ENCODE data around the gene SLC25A33. TPM values are rescaled to one million over a fixed set of nuclear protein-coding genes. Genes with fewer than 3 reads are reported as not detected.

SLC25A33 gene, protein sequence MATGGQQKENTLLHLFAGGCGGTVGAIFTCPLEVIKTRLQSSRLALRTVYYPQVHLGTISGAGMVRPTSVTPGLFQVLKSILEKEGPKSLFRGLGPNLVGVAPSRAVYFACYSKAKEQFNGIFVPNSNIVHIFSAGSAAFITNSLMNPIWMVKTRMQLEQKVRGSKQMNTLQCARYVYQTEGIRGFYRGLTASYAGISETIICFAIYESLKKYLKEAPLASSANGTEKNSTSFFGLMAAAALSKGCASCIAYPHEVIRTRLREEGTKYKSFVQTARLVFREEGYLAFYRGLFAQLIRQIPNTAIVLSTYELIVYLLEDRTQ
- total RNA-seq: 4.9 and 6.7 TPM in 2 replicates

GRCh38 chr1:9539165-9539828 is at the start of gene SLC25A33:
SLC25A33 (plus strand) TSS chr1:9539465; CDS start chr1:9539692, 227 bp downstream.

DNA sequence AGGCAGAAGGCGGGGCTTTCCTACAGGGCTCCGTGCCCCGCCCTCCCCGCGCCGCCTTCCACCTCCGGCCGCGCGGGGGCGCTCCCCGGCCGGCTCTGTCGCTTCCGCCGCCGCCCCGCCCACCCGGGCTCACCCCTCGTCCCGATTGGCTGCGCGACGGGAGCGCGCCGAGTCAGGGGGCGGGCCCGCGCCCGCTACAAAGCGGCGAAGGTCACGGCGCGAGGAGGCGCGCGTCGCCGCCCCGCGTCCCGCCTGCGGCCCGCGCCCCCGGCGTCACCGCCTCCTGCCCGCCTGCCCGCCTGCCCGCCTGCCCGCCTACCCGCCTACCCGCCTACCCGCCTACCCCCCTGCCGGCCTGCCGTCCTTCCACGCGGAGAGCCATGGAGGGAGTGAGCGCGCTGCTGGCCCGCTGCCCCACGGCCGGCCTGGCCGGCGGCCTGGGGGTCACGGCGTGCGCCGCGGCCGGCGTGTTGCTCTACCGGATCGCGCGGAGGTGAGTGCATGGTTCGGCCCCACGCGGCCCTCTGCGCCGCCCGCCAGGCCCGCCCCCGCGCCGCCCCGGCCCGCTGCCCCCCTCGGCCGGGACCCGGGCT is 49.4 kb downstream of the SLC25A33 start, which contains the start of gene TMEM201:
TMEM201 (plus strand) TSS at position 361 of the 593 bp plus-strand sequence; CDS start at position 381, 20 bp downstream.

Other genes starting within 250 kb of the SLC25A33 start
- gene SPSB1, start 246.6 kb upstream of the SLC25A33 start, total RNA-seq: 29.0 and 67.6 TPM in 2 replicates
- gene TMEM201, start 49.4 kb downstream of the SLC25A33 start, total RNA-seq: 10.5 and 11.8 TPM in 2 replicates
- gene PIK3CD, start 112.3 kb downstream of the SLC25A33 start, total RNA-seq: 4.2 and 8.4 TPM in 2 replicates